ENCODE data around the gene NHLH2. TPM values are rescaled to one million over a fixed set of nuclear protein-coding genes. Genes with fewer than 3 reads are reported as not detected.

Gene NHLH2
- total RNA-seq, 6 experiments from 2014 or later: not detected

GRCh38 chr1:115828101-115829022, 12.6 kb downstream of the NHLH2 start:
- Histone ChIP-seq H3K36me3 (no peaks in the 10 kb centered on the region), H3K27me3 (peaks cover 0 to 11% of the 10 kb centered on the region in 2 donors), H3K9me3 (no peaks in the 10 kb centered on the region), H3K27ac (no peak overlapping the region), H3K4me3 (peak overlapping the region; percentile 24 to 30 (median 28)), H3K4me1 (no peaks in the 10 kb centered on the region)
- 14% methylated on average over 12 of the region's 80 CpGs for WGBS (ENCODE audit: insufficient coverage, low coverage, low lambda C conversion rate, missing lambda C conversion rate)
- DNase-seq (peak in 1 of 3 donors; percentile 28), ATAC-seq (peak; percentile 44 to 62 (median 48))
- intact Hi-C loops (cut with DNase I): no loop called here
- TF ChIP-seq CTCF (IDR thresholded peaks at IDR 0.05) (no peak), POLR2A (IDR thresholded peaks at IDR 0.05) (no peak)

GRCh38 chr1:115827452-115828044, 13.4 kb downstream of the NHLH2 start:
- H3K36me3 ChIP-seq: no peaks in the 10 kb centered on the region
- intact Hi-C loops (cut with DNase I): no loop called here
- no peak overlapping the region for H3K27ac ChIP-seq
- DNase-seq (no peak), ATAC-seq (no peak)
- WGBS (ENCODE audit: insufficient coverage, low coverage, low lambda C conversion rate, missing lambda C conversion rate): 57% methylated on average over 7 of the region's 7 CpGs
- H3K4me1 ChIP-seq: no peaks in the 10 kb centered on the region
- TF ChIP-seq CTCF (IDR thresholded peaks at IDR 0.05): no peak
- TF ChIP-seq POLR2A (IDR thresholded peaks at IDR 0.05): no peak
- H3K27me3 ChIP-seq: peaks cover 0 to 11% of the 10 kb centered on the region in 2 donors
- H3K4me3 ChIP-seq: no peak overlapping the region
- H3K9me3 ChIP-seq: no peaks in the 10 kb centered on the region

- no peaks in the 10 kb centered on the region for H3K36me3 ChIP-seq
- DNase-seq (no peak), ATAC-seq (no peak)
- H3K27me3 ChIP-seq: peaks cover 0 to 11% of the 10 kb centered on the region in 2 donors
- no peaks in the 10 kb centered on the region for H3K9me3 ChIP-seq
- WGBS (ENCODE audit: insufficient coverage, low coverage, low lambda C conversion rate, missing lambda C conversion rate): 24% methylated on average over 3 of the region's 3 CpGs
- TF ChIP-seq POLR2A (IDR thresholded peaks at IDR 0.05) (no peak), CTCF (IDR thresholded peaks at IDR 0.05) (no peak)
- intact Hi-C loops (cut with DNase I): no loop called here
- H3K4me3 ChIP-seq: no peak overlapping the region
- no peak overlapping the region for H3K27ac ChIP-seq
- H3K4me1 ChIP-seq: no peaks in the 10 kb centered on the region
These were observed 14.3 kb downstream of the NHLH2 start for GRCh38 chr1:115826628-115827027.

- Histone ChIP-seq H3K27me3 (no peaks in the 10 kb centered on the region), H3K9me3 (no peaks in the 10 kb centered on the region), H3K4me3 (no peak overlapping the region), H3K27ac (no peak overlapping the region), H3K4me1 (no peaks in the 10 kb centered on the region), H3K36me3 (no peaks in the 10 kb centered on the region)
- intact Hi-C loops (cut with DNase I): no loop called here
- TF ChIP-seq POLR2A (IDR thresholded peaks at IDR 0.05) (no peak), CTCF (IDR thresholded peaks at IDR 0.05) (no peak)
- DNase-seq (no peak), ATAC-seq (no peak)
These were observed 18.8 kb downstream of the NHLH2 start for GRCh38 chr1:115822117-115822516.

Measured in right lobe of liver (tissue), 6 donors.